ENCODE data around the gene ETDB. TPM values are rescaled to one million over a fixed set of nuclear protein-coding genes. Genes with fewer than 3 reads are reported as not detected.
"Not testable (repeated sequence)": the region's sequence is repeated elsewhere in the genome, so short reads cannot be mapped to it uniquely, and the experiment has no call there.

ETDB gene
- total RNA-seq: not detected

GRCh38 chrX:135120056-135120576 lies at the start of gene ETDB:
ETDB (minus strand) TSS chrX:135120526; CDS start chrX:135119261, 1,265 bp downstream.
- H3K27ac ChIP-seq; H3K36me3 ChIP-seq; H3K9me3 ChIP-seq; H3K27me3 ChIP-seq; H3K9ac ChIP-seq (ENCODE audit: low read depth in 2 of 2, low read length in 2 of 2); DNase-seq; H3K4me3 ChIP-seq; intact Hi-C loops (cut with DNase I); H3K4me1 ChIP-seq: not testable (repeated sequence)

- DNase-seq; H3K4me1 ChIP-seq; H3K4me3 ChIP-seq; intact Hi-C loops (cut with DNase I); H3K36me3 ChIP-seq; H3K27ac ChIP-seq; H3K27me3 ChIP-seq; H3K9me3 ChIP-seq; H3K9ac ChIP-seq (ENCODE audit: low read depth in 2 of 2, low read length in 2 of 2): not testable (repeated sequence)
These were observed 49.2 kb upstream of the ETDB start for GRCh38 chrX:135169534-135169933.

- Histone ChIP-seq H3K9ac (ENCODE audit: low read depth in 2 of 2, low read length in 2 of 2) (no peak overlapping the region), H3K27ac (no peak overlapping the region), H3K4me1 (no peaks in the 10 kb centered on the region), H3K9me3 (no peaks in the 10 kb centered on the region), H3K4me3 (no peak overlapping the region), H3K27me3 (no peaks in the 10 kb centered on the region), H3K36me3 (no peaks in the 10 kb centered on the region)
- DNase-seq: no peak
- no peak for TF ChIP-seq CTCF (IDR thresholded peaks at IDR 0.05)
- intact Hi-C loops (cut with DNase I): no loop called here
These were observed 48.2 kb upstream of the ETDB start for GRCh38 chrX:135168486-135168885.

- H3K9ac ChIP-seq (ENCODE audit: low read depth in 2 of 2, low read length in 2 of 2); H3K27ac ChIP-seq; H3K4me3 ChIP-seq; intact Hi-C loops (cut with DNase I); H3K4me1 ChIP-seq; H3K27me3 ChIP-seq; DNase-seq; H3K9me3 ChIP-seq; H3K36me3 ChIP-seq: not testable (repeated sequence)
These were observed 34.4 kb upstream of the ETDB start for GRCh38 chrX:135154688-135155087.

- H3K9ac ChIP-seq (ENCODE audit: low read depth in 2 of 2, low read length in 2 of 2); DNase-seq; H3K27me3 ChIP-seq; H3K4me3 ChIP-seq; H3K27ac ChIP-seq; intact Hi-C loops (cut with DNase I); H3K4me1 ChIP-seq; H3K9me3 ChIP-seq; H3K36me3 ChIP-seq: not testable (repeated sequence)
These were observed 5.8 kb upstream of the ETDB start for GRCh38 chrX:135126145-135126544.

- H3K36me3 ChIP-seq; H3K9me3 ChIP-seq; H3K27ac ChIP-seq; DNase-seq; H3K27me3 ChIP-seq; H3K9ac ChIP-seq (ENCODE audit: low read depth in 2 of 2, low read length in 2 of 2); H3K4me1 ChIP-seq; H3K4me3 ChIP-seq; intact Hi-C loops (cut with DNase I): not testable (repeated sequence)
These were observed 4.3 kb downstream of the ETDB start for GRCh38 chrX:135116064-135116463.

GRCh38 chrX:135114392-135114791 lies 5.9 kb downstream of the ETDB start:
- H3K4me3 ChIP-seq: no peak overlapping the region
- no peak for DNase-seq
- H3K4me1 ChIP-seq: no peaks in the 10 kb centered on the region
- no peaks in the 10 kb centered on the region for H3K36me3 ChIP-seq
- no peak overlapping the region for H3K9ac ChIP-seq (ENCODE audit: low read depth in 2 of 2, low read length in 2 of 2)
- H3K27ac ChIP-seq: no peak overlapping the region
- no peaks in the 10 kb centered on the region for H3K9me3 ChIP-seq
- TF ChIP-seq CTCF (IDR thresholded peaks at IDR 0.05): no peak
- intact Hi-C loops (cut with DNase I): no loop called here
- no peaks in the 10 kb centered on the region for H3K27me3 ChIP-seq

GRCh38 chrX:135112743-135113142 lies 7.6 kb downstream of the ETDB start:
- H3K9ac ChIP-seq (ENCODE audit: low read depth in 2 of 2, low read length in 2 of 2): no peak overlapping the region
- no peaks in the 10 kb centered on the region for H3K27me3 ChIP-seq
- TF ChIP-seq CTCF (IDR thresholded peaks at IDR 0.05): no peak
- H3K36me3 ChIP-seq: no peaks in the 10 kb centered on the region
- no peak overlapping the region for H3K27ac ChIP-seq
- intact Hi-C loops (cut with DNase I): no loop called here
- H3K4me1 ChIP-seq: no peaks in the 10 kb centered on the region
- DNase-seq: no peak
- H3K4me3 ChIP-seq: no peak overlapping the region
- no peaks in the 10 kb centered on the region for H3K9me3 ChIP-seq

Data from colonic mucosa (tissue), 4 donors.